IMR-90 (cell line): ENCODE results near the gene ERP27. TPM values are rescaled to one million over a fixed set of nuclear protein-coding genes. Genes with fewer than 3 reads are reported as not detected.

Experiments used
- ATAC-seq: fragments of 200-7000 bp; cut with Tn5 transposase; 2 replicates; pipeline ENCODE4 v1.9.1; 2020; ENCODE audit warnings: low read depth, mild to moderate bottlenecking, moderate library complexity
- BruUV-seq: library from RNA; stranded (reverse); fragments of 400-500 nt; replicated peaks from 2 replicates; lab custom pipeline; 2021; lab: Mats Ljungman, UMichigan
- CTCF ChIA-PET: fragments of 300-600 bp; formaldehyde crosslinking; extraction: SDS; loops from one replicate; lab custom pipeline; 2021; ENCODE audit warnings: antibody characterized with exemption; lab: Yijun Ruan, JAX
- POLR2A ChIA-PET: fragments of 300-600 bp; sonication (Branson Sonifier 250); formaldehyde crosslinking; loops from one replicate; lab custom pipeline; 2022; ENCODE audit warnings: antibody characterized with exemption; ENCODE audit not compliant: unreplicated experiment; lab: Charles Lee
- DNase-seq: peaks from one replicate; pipeline ENCODE4 v3.0.0; 2013
- H2AFZ ChIP-seq: replicated peaks from 2 replicates; pipeline ENCODE3; 2013; ENCODE audit warnings: low read length, mild to moderate bottlenecking; ENCODE audit not compliant: poor library complexity
- H2AK5ac ChIP-seq: 2 replicates; pipeline ENCODE4 v1.6.1; 2013; ENCODE audit warnings: low read depth, low read length, inconsistent platforms
- H2AK9ac ChIP-seq: replicated peaks from 2 replicates; pipeline ENCODE3; 2013; ENCODE audit warnings: mild to moderate bottlenecking, low read depth, low read length, moderate library complexity; ENCODE audit not compliant: poor library complexity
- H2BK120ac ChIP-seq: 2 replicates; pipeline ENCODE4 v1.6.1; 2013; ENCODE audit warnings: low read depth, low read length, inconsistent platforms
- H2BK15ac ChIP-seq: 3 replicates; pipeline ENCODE4 v1.6.1; 2013; ENCODE audit warnings: low read depth, low read length, inconsistent platforms
- H2BK20ac ChIP-seq: 2 replicates; pipeline ENCODE4 v1.6.1; 2013; ENCODE audit warnings: low read depth, mild to moderate bottlenecking, inconsistent platforms, low read length, moderate library complexity
- H2BK5ac ChIP-seq: 2 replicates; pipeline ENCODE4 v1.6.1; 2013; ENCODE audit warnings: mild to moderate bottlenecking, low read depth, low read length, inconsistent platforms; ENCODE audit not compliant: poor library complexity, severe bottlenecking
- H3K14ac ChIP-seq: replicated peaks from 2 replicates; pipeline ENCODE4 v1.6.1; 2013; ENCODE audit warnings: low read depth, low read length, inconsistent platforms
- H3K18ac ChIP-seq: 2 replicates; pipeline ENCODE4 v1.6.1; 2013; ENCODE audit warnings: low read depth, low read length, control low read depth
- H3K23ac ChIP-seq: 2 replicates; pipeline ENCODE4 v1.6.1; 2013; ENCODE audit warnings: low read depth, low read length, inconsistent platforms
- H3K27ac ChIP-seq: 2 replicates; pipeline ENCODE4 v1.5.1; 2013; ENCODE audit warnings: mild to moderate bottlenecking, control low read depth, low read length; ENCODE audit not compliant: insufficient read depth
- H3K27me3 ChIP-seq: 2 replicates; pipeline ENCODE4 v1.6.1; 2013; ENCODE audit warnings: low read length; ENCODE audit not compliant: control insufficient read depth, insufficient read depth
- H3K36me3 ChIP-seq: 2 replicates; pipeline ENCODE4 v1.6.1; 2013; ENCODE audit warnings: low read length, mixed read lengths; ENCODE audit not compliant: control insufficient read depth, insufficient read depth
- H3K4ac ChIP-seq: 2 replicates; pipeline ENCODE4 v1.6.1; 2013; ENCODE audit warnings: low read depth, low read length, inconsistent platforms
- H3K4me1 ChIP-seq: 2 replicates; pipeline ENCODE4 v1.6.1; 2013; ENCODE audit warnings: low read length, mixed read lengths; ENCODE audit not compliant: control insufficient read depth, insufficient read depth
- H3K4me2 ChIP-seq: 2 replicates; pipeline ENCODE4 v1.6.1; 2013; ENCODE audit warnings: low read depth, mild to moderate bottlenecking, control low read depth, low read length, moderate library complexity
- H3K4me3 ChIP-seq: 2 replicates; pipeline ENCODE4 v1.5.1; 2013; ENCODE audit warnings: low read depth, mild to moderate bottlenecking, control low read depth, low read length, moderate library complexity; ENCODE audit not compliant: insufficient read depth
- H3K56ac ChIP-seq: 2 replicates; pipeline ENCODE4 v1.6.1; 2013; ENCODE audit warnings: low read length, inconsistent platforms; ENCODE audit not compliant: insufficient read depth; ENCODE audit errors: extremely low read depth
- H3K79me1 ChIP-seq, 2 experiments: 2 replicates each; pipeline ENCODE4 v1.6.1; 2013; ENCODE audit warnings: low read length in 2 of 2, inconsistent platforms in 1 of 2, low read depth in 1 of 2
- H3K9ac ChIP-seq: 2 replicates; pipeline ENCODE4 v1.6.1; 2013; ENCODE audit warnings: low read depth, low read length, control low read depth
- H3K9me1 ChIP-seq: 2 replicates; pipeline ENCODE4 v1.6.1; 2013; ENCODE audit warnings: low read length, inconsistent platforms; ENCODE audit not compliant: insufficient read depth
- H3K9me3 ChIP-seq: 2 replicates; pipeline ENCODE4 v1.6.1; 2013; ENCODE audit warnings: low read length; ENCODE audit not compliant: control insufficient read depth, insufficient read depth
- H4K20me1 ChIP-seq: 2 replicates; pipeline ENCODE4 v1.6.1; 2013; ENCODE audit warnings: low read length, inconsistent platforms; ENCODE audit not compliant: insufficient read depth
- H4K5ac ChIP-seq: 2 replicates; pipeline ENCODE4 v1.6.1; 2013; ENCODE audit warnings: mild to moderate bottlenecking, low read depth, low read length, control low read depth
- H4K8ac ChIP-seq, 2 experiments: 2 replicates each; pipeline ENCODE4 v1.6.1; 2013; ENCODE audit warnings: low read depth in 2 of 2, low read length in 2 of 2, control low read depth in 1 of 2, inconsistent platforms in 1 of 2
- H4K91ac ChIP-seq: 2 replicates; pipeline ENCODE4 v1.6.1; 2013; ENCODE audit warnings: low read depth, low read length, inconsistent platforms; ENCODE audit not compliant: insufficient read depth
- CEBPB ChIP-seq: IDR thresholded peaks from 2 replicates; pipeline ENCODE4 v1.6.1; 2012; ENCODE audit warnings: low read depth, low read length, improper control_type of control experiment
- POLR2A ChIP-seq: IDR thresholded peaks from 2 replicates; pipeline ENCODE4 v1.6.1; 2012; ENCODE audit warnings: mild to moderate bottlenecking, low read depth, low read length
- WGBS, 2 experiments: methylation state at CpG; one replicate each; pipeline versions ENCODE4 v1.1.5 to v1.1.7; 2013; ENCODE audit warnings: missing lambda C conversion rate in 2 of 2; ENCODE audit not compliant: insufficient read length in 1 of 2; ENCODE audit errors: extremely low coverage in 2 of 2; 5-methylcytosine and 5-hydroxymethylcytosine counted together
- dilution Hi-C: fragments of 300-500 bp; cut with HindIII; formaldehyde crosslinking; loops from one replicate; pipeline ENCODE4 v1.14.3; 2018; ENCODE audit warnings: low sequenced_read_pairs; ENCODE audit not compliant: unreplicated experiment
- in situ Hi-C: fragments of 300-500 bp; cut with MboI; formaldehyde crosslinking; loops from 3 replicates; pipeline ENCODE4 v1.14.3; 2019; ENCODE audit warnings: low sequenced_read_pairs, inconsistent platforms, mixed read lengths
- intact Hi-C: fragments of 100-400 bp; cut with micrococcal nuclease; formaldehyde crosslinking; loops from 2 replicates; pipeline ENCODE4 v1.10.0; 2022
- polyA plus RNA-seq, 3 experiments: library from polyadenylated mRNA; depleted of rRNA; stranded (reverse); fragments of >200 nt; gene quantifications; 2 replicates each; pipeline ENCODE4 v1.2.3, GENCODE V29; 2012; ENCODE audit warnings: low replicate concordance in 1 of 3
- total RNA-seq: library from RNA; depleted of rRNA; stranded (reverse); fragments of >200 nt; gene quantifications from 2 replicates; pipeline ENCODE4 v1.2.3, GENCODE V29; 2012

The ERP27 gene
- total and polyA plus RNA-seq, 2 of the 4 experiments (the other 2 are of a cell fraction), result not detected

DNA sequence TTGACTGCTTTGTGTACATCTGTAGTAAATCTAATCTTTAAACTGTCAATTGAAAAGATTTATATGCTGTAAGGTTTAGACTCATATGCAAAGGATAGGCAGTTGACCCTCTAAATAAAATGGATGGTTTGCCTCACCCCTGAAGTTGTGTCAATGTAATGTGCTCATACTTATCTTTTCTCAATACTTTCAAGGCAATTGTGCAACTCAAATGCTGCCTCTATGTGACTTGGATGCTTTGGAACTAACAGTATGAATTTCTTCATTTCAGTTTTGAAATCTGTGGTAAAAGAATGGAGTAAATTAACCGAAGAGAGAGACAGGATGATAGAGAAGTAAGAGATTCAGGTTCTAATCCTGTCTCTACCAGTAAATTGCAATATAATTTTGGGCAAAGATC is 44.2 kb upstream of the ERP27 start:
- Histone ChIP-seq H3K4me3 (no peak overlapping the region), H3K14ac (no peak overlapping the region), H2AFZ (no peak overlapping the region), H3K4me1 (peaks cover 2% of the 10 kb centered on the region; the same call in 1 of the 2 replicates), H3K4me2 (no peak overlapping the region), H3K27me3 (peaks cover 3% of the 10 kb centered on the region; the same call in 1 of the 2 replicates), H3K4ac (no peak overlapping the region), H2BK20ac (no peak overlapping the region), H2AK9ac (no peak overlapping the region), H3K9me1 (no peaks in the 10 kb centered on the region), H3K23ac (no peak overlapping the region), H3K79me1 (no peaks in the 10 kb centered on the region), H3K27ac (no peak overlapping the region; the same call in 1 of the 2 replicates), H2AK5ac (no peak overlapping the region), H3K36me3 (no peaks in the 10 kb centered on the region), H4K5ac (no peak overlapping the region; the same call in 1 of the 2 replicates), H3K56ac (no peak overlapping the region), H4K91ac (no peak overlapping the region), H4K8ac (no peak overlapping the region), H3K9me3 (no peaks in the 10 kb centered on the region), H4K20me1 (no peaks in the 10 kb centered on the region), H2BK5ac (peak overlapping the region; percentile 60), H2BK120ac (no peak overlapping the region), H2BK15ac (no peak overlapping the region), H3K18ac (peak overlapping the region; percentile 72; the same call in 1 of the 2 replicates), H3K9ac (no peak overlapping the region)
- no peak for ATAC-seq
- peak; percentile 34; the same call in 1 of the 2 replicates for TF ChIP-seq CEBPB
- TF ChIP-seq POLR2A, result no peak
- intact Hi-C loops (no loop called here), in situ Hi-C loops (loop anchor here (25.0 kb wide), 1 partner anchor 745 kb away; no protein-coding TSS in a partner anchor), dilution Hi-C loops (no loop called here)
- POLR2A ChIA-PET, result no interaction called here
- no TSS peak for BruUV-seq
- CTCF ChIA-PET, result no interaction called here
- no peak for DNase-seq
- no CpG with 5 or more reads among the region's 1 CpG for WGBS, 2 experiments
